ENCODE measurements around the gene LRPAP1.

DNA sequence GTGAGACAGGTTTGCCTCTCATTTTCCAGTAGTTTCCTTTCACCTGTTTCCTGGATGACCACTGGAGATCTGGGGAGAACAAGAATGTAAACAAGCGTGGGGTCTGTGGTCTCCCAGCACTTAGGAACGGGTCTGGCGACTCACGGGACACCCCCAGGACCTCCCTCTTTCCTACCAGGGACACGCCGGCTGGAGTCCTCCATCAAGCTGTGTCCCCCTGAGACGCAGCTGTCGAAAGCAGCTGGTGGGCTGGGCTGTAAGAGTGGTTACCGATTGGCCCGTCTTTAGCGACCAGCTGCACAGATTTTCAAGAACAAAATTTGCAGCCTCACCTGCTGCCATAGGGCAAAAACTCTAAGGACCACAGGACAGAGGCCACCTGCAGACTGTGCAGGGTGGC, 11.9 kb downstream of the LRPAP1 start:
- TF ChIP-seq, protein P1, sequence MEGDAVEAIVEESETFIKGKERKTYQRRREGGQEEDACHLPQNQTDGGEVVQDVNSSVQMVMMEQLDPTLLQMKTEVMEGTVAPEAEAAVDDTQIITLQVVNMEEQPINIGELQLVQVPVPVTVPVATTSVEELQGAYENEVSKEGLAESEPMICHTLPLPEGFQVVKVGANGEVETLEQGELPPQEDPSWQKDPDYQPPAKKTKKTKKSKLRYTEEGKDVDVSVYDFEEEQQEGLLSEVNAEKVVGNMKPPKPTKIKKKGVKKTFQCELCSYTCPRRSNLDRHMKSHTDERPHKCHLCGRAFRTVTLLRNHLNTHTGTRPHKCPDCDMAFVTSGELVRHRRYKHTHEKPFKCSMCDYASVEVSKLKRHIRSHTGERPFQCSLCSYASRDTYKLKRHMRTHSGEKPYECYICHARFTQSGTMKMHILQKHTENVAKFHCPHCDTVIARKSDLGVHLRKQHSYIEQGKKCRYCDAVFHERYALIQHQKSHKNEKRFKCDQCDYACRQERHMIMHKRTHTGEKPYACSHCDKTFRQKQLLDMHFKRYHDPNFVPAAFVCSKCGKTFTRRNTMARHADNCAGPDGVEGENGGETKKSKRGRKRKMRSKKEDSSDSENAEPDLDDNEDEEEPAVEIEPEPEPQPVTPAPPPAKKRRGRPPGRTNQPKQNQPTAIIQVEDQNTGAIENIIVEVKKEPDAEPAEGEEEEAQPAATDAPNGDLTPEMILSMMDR (conservative IDR thresholded peaks at IDR 0.05 in 1 of 2, IDR thresholded peaks at IDR 0.05 in 1 of 2; ENCODE audit: low read depth in 1 of 2, low read length in 2 of 2), result no peak
- TF ChIP-seq EZH2 (IDR thresholded peaks at IDR 0.05; ENCODE audit: low read length, missing control alignments), result no peak

Data from fibroblast of lung (primary cell).